Urothelium cell line (cell line): Measurements from ENCODE around the gene PDZD2.

Source experiments
- DNase-seq: peaks from one replicate; pipeline ENCODE4 v3.0.0; 2011; ENCODE audit warnings: low spot score, mixed read lengths
- FAIRE-seq: peaks from 2 replicates; lab custom pipeline; 2011; peaks lifted over from hg19 to GRCh38; lab: Jason Lieb, UNC

Gene PDZD2

DNA sequence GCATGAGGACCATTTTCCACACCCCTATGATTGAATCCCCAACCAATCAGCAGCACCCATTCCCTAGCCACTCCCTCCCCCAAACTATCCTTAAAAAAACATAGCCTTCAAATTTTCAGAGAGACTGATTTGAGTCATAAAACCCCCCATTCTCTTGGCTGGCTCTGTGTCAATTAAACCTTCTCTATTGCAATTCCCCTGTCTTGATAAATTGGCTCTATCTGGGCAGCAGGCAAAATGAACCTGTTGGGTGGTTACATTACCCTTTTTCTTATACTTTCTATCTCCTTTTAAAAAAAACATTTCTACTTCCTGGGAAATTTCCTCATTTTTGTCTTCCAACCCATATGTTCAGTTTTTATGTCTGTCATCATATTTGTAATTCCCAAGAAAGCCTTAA is 220.2 kb downstream of the PDZD2 start:
- no peak for FAIRE-seq
- no peak for DNase-seq

- DNase-seq = no peak
Measured at GRCh38 chr5:31860278-31860677, 221.3 kb downstream of the PDZD2 start.

GRCh38 chr5:31860726-31861433 is 221.9 kb downstream of the PDZD2 start:
- no peak for DNase-seq
- FAIRE-seq = no peak

More at GRCh38 chr5:31860278-31860677, 221.3 kb downstream of the PDZD2 start:
- FAIRE-seq = no peak

DNA sequence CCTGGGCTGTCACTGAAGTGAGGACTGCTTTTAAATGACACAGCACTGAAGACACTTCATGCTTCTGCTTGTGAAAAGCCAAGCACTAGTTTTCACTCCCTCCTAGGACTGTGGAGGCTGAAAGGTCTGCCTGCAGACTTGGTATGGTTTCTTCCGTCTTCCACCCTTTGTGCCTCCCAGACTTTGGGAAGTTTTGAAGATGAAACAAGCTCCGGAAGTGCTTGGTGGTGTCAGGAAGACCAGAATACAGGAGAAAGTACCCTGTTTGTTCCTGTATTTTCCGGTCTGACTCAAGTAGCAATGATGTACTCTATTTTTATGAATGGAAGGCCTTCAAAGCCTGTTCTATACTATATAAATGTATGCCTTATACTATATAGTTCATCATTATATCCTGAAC is 222.7 kb downstream of the PDZD2 start:
- no peak for FAIRE-seq
- DNase-seq = no peak

GRCh38 chr5:31863991-31864411 is 225.1 kb downstream of the PDZD2 start:
- FAIRE-seq (no peak), DNase-seq (no peak)

GRCh38 chr5:31866166-31866565 is 227.2 kb downstream of the PDZD2 start:
- DNase-seq (no peak), FAIRE-seq (no peak)

DNA sequence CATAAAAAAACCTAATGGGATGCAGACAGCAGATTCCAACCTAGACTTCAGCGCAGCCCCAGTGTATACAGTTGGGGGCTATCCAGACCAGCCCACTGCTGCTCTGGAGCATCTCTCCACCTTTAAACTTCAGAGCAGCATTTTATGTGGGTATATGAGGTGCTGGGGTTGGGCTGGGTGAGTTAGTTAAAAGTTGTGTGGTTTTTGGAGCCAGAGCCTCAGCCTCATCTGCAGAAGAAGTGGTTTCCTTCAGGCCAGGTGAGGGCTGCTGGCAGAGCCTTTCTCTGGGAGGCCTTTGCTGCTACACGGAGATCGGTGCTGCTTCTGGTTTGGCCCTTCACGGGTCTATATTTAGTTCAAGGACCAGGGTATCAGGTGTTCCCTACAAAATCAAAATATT is 228.3 kb downstream of the PDZD2 start:
- FAIRE-seq (no peak), DNase-seq (no peak)

DNA sequence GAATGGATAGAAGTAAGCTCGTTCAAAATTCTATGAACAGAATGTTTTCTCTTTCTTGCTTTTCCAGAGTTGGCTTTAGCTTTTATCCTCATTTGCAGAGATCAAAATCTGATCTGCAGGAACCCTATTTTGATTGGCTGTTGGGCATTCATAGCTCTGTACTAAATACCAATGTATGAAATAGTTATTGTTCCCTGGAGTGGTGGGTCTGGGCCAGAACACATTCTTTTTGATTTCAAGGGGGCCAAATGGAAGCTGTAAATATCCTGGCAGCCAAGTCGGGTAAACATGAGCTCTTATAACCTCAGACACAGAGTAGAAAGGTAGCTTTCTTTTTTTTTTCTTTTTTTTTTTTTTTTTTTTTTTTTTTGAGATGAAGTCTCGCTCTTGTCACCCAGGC is 241.5 kb downstream of the PDZD2 start:
- FAIRE-seq (no peak), DNase-seq (no peak)

DNA sequence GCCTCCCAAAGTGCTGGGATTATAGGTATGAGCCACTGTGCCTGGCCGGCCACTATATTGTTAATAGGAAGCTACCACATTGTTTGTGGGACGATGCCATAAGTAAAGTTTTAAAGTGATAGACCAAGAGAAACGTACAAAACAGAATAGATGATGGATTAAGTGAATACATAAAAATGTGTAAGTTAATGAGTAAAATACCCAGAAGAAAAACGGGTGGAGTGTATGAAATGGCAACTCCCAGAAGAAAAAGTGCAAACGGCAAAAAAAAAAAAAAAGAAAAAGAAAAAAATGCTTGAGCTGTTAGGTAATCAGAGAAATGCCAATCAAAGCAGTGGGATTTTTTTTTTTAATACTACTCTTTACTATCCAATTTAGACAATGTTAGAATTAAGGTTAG is 246.0 kb downstream of the PDZD2 start:
- DNase-seq (no peak), FAIRE-seq (no peak)

DNA sequence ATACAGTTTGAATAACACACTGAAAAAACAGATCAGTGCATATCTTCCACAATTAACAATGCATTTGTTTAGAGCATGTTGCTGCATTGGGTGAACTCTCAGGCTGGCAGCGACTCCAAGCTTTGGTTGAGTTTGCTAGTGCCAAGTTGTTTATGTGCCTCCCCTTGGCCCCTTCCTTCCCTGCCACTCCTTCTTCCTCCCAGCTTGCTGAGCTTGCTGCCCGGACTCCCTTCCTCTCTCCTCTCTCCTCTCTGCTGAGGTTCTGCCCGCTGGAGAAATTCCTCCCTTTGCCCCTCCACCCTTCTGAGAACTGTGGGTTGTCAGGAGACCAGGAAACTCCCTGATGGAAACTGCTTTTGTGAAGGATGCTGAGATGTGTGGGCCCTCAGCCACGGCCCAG is 247.3 kb downstream of the PDZD2 start:
- FAIRE-seq = peak; percentile 46
- DNase-seq = no peak

DNA sequence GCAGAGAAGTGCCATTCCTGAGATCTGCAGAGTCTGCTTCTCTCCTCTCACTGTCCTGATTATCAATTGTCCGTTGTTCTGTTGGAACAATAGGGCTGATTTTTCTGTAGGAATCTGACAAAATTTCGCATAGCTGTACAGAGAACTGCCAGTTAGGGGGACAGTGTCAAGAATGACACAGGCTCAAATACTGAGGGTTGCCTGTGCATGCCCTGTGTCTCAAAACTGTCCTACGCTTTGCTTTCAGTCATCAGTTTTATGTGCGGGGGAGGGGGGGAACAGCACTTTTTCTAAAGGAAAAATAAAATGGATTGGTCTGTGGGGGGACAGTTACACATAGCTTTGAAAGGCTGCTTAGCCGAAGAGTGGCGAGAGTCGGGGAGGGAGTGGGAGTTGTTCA is 248.6 kb downstream of the PDZD2 start:
- no peak for DNase-seq
- peak; percentile 17 for FAIRE-seq

- FAIRE-seq = no peak
Measured at GRCh38 chr5:31888564-31888963, 249.6 kb downstream of the PDZD2 start.

DNA sequence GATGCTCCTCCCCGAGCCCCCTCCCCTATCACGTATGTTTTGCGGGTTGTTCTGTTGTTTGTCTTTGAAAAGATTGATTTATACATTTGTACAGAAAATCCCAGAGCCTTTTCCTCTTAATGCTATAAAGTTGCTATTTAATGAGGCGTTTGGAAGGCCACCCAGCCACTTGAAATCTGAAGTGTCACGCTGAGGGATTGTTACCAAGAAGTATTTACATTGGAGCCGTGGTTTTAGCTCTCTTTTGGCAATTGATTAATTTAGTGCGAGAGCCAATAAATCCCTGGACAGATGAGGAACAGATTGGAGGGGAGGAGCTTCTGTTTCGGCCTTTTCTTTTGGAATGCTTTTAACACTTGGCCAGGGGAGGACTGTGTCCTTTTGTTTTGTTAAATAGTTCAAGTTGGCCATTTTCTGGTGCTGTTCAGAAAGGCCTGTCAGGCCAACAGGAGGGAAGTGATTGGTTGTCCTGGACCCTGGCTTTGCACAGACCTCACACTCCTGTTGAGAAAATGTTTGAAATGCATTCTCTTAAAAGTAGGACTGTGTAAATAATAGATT is 250.2 kb downstream of the PDZD2 start:
- DNase-seq (no peak), FAIRE-seq (no peak)

More at GRCh38 chr5:31888564-31888963, 249.6 kb downstream of the PDZD2 start:
- no peak for DNase-seq

- no peak for DNase-seq
- FAIRE-seq = no peak
Measured at GRCh38 chr5:31890046-31890445, 251.1 kb downstream of the PDZD2 start.

- DNase-seq = no peak
- FAIRE-seq = no peak
Measured at GRCh38 chr5:31894141-31894540, 255.2 kb downstream of the PDZD2 start.

DNA sequence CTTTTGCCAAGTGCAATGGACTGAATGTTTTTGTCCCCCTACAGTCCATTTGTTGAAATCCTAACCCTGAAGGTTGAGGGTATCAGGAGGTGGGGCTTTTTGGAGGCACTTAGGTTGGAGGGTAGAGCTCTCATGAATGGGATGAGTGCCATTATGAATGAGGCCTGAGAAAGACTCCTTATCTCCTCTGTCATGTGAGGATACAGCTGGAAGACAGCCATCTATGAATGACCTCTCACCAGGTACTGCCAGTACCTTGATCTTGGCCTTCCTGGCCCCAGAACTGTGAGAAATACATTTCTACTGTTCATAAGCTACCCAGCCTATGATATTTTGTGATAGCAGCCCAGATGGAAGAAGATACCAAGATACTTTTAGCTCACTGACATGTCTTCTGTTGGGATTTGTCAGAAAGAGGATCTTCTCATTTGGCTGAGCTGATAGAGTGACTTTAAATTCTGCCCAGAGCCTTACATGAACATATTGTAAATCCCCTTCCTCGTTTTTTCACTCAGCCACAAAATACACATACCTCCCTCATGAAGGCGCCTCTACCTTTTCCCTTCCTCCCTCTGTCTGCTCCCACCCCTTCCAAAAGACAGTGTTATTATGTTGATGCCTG is 256.4 kb downstream of the PDZD2 start:
- FAIRE-seq (no peak), DNase-seq (no peak)

DNA sequence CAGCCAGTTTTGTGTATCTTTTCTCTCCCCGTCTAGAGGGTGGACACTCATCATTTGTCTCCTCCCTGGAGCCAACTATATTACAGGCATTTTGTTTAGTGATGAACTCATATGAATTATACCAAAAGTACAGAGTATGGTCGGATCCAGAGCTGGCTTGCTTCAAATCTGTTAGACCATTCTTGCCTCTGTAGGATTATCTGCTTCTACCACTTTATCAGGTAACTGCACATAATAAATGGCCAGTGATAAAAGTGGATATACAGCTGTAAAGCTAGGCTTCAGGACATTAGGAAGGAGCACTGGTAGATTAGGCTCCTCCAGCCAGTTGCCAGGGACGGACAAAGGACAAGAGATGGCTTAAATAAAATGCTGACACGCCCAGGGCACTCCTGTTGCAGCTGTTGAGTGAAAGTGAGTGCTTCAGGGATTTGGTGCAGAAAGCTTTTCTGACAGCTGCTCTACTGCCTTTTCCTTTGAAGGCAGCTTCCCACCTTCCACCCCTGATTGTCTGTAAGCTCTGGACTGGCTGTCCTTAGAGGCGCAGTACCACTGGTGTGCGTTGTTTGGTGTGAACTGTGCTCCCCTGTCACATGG is 259.2 kb downstream of the PDZD2 start:
- DNase-seq (no peak), FAIRE-seq (no peak)

- FAIRE-seq = no peak
- DNase-seq = no peak
Measured at GRCh38 chr5:31900296-31900865, 261.4 kb downstream of the PDZD2 start.

DNA sequence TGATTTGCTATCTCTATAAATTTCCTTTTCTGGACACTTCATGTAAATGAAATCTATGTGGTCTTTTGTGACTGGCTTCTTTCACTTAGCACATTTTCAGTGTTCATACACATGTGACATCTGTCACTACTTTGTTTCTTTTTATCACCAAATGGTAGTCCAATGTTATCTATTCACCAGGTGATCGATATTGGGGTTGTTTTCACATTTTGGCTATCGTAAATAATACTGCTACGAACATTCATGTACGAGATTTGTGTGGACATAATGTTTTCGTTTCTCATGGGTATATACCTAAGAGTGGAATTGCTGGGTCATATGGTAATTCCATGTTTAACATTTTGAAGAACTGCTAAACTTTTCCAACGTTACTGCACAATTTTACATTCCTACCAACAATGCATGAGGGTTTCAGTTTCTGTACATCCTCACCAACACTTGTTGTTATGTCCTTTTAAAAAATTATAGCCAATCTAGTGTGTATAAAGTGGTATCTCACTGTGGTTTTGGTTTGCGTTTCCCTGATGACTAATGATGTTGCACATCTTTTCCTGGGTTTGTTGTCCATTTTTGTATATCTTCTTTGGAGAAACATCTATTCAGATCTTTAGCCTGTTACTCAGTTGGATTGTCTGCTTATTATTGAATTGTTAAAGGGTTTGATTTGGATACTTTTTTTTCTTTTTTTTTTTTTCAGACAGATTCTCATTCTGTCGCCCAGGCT is 263.0 kb downstream of the PDZD2 start:
- DNase-seq = no peak
- peak; percentile 5 for FAIRE-seq

GRCh38 chr5:31908396-31908795 is 269.5 kb downstream of the PDZD2 start:
- FAIRE-seq (peak; percentile 65), DNase-seq (no peak)

- DNase-seq (no peak), FAIRE-seq (no peak)
Measured at GRCh38 chr5:31909073-31909472, 270.1 kb downstream of the PDZD2 start.
